Osteocyte (in vitro differentiated cells): Measurements from ENCODE around the gene TNS4. TPM values are rescaled to one million over a fixed set of nuclear protein-coding genes. Genes with fewer than 3 reads are reported as not detected.

Experiments
- DNase-seq: peaks from one replicate; pipeline ENCODE4 v3.0.0; 2021; ENCODE audit warnings: mixed read lengths; ENCODE audit not compliant: unreplicated experiment; ENCODE audit errors: extremely low spot score
- H3K27ac Mint-ChIP-seq: one replicate; pipeline ENCODE4 v1.8.0; 2021; ENCODE audit warnings: mild to moderate bottlenecking, mixed read lengths; ENCODE audit not compliant: unreplicated experiment
- H3K27me3 Mint-ChIP-seq: one replicate; pipeline ENCODE4 v1.8.0; 2021; ENCODE audit warnings: mixed read lengths; ENCODE audit not compliant: unreplicated experiment
- H3K36me3 Mint-ChIP-seq: one replicate; pipeline ENCODE4 v1.8.0; 2021; ENCODE audit warnings: mixed read lengths; ENCODE audit not compliant: unreplicated experiment
- H3K4me1 Mint-ChIP-seq: one replicate; pipeline ENCODE4 v1.8.0; 2021; ENCODE audit warnings: mixed read lengths; ENCODE audit not compliant: unreplicated experiment
- H3K4me3 Mint-ChIP-seq: one replicate; pipeline ENCODE4 v1.8.0; 2021; ENCODE audit warnings: mild to moderate bottlenecking, moderate library complexity, mixed read lengths; ENCODE audit not compliant: unreplicated experiment
- H3K9me3 Mint-ChIP-seq: one replicate; pipeline ENCODE4 v1.8.0; 2021; ENCODE audit warnings: mixed read lengths; ENCODE audit not compliant: unreplicated experiment
- CTCF ChIP-seq: fragments of 200-600 bp; sonication (generic); IDR thresholded peaks from 2 replicates; pipeline ENCODE4 v1.5.0; 2021; ENCODE audit warnings: antibody characterized with exemption, mild to moderate bottlenecking, moderate library complexity
- total RNA-seq: library from RNA; stranded (reverse); gene quantifications from 2 replicates; pipeline ENCODE4 v1.2.1, GENCODE V29; 2021

The TNS4 gene
- total RNA-seq, 1 donor from 2014 or later: 0.73 TPM

- TF ChIP-seq CTCF: no peak
- DNase-seq: no peak
- Mint-ChIP-seq H3K27me3 (no peaks in the 10 kb centered on the region), H3K9me3 (no peaks in the 10 kb centered on the region), H3K27ac (no peak overlapping the region), H3K36me3 (no peaks in the 10 kb centered on the region), H3K4me3 (no peak overlapping the region), H3K4me1 (peaks cover 79% of the 10 kb centered on the region)
These were observed 13.6 kb upstream of the TNS4 start for GRCh38 chr17:40515011-40515410.

- no peaks in the 10 kb centered on the region for H3K27me3 Mint-ChIP-seq
- TF ChIP-seq CTCF: no peak
- DNase-seq: no peak
- H3K36me3 Mint-ChIP-seq: no peaks in the 10 kb centered on the region
- H3K4me3 Mint-ChIP-seq: no peak overlapping the region
- H3K27ac Mint-ChIP-seq: no peak overlapping the region
- no peaks in the 10 kb centered on the region for H3K9me3 Mint-ChIP-seq
- H3K4me1 Mint-ChIP-seq: peaks cover 83% of the 10 kb centered on the region
These were observed 12.8 kb upstream of the TNS4 start for GRCh38 chr17:40514013-40514875.

- Mint-ChIP-seq H3K4me3 (no peak overlapping the region), H3K27me3 (no peaks in the 10 kb centered on the region), H3K4me1 (peaks cover 64% of the 10 kb centered on the region), H3K27ac (peak overlapping the region; percentile 89), H3K36me3 (no peaks in the 10 kb centered on the region), H3K9me3 (no peaks in the 10 kb centered on the region)
- no peak for DNase-seq
- TF ChIP-seq CTCF: no peak
These were observed 10.3 kb upstream of the TNS4 start for GRCh38 chr17:40511667-40512220.

GRCh38 chr17:40511136-40511535 lies 9.7 kb upstream of the TNS4 start:
- DNase-seq: no peak
- Mint-ChIP-seq H3K4me1 (peaks cover 64% of the 10 kb centered on the region), H3K27ac (peak overlapping the region; percentile 89), H3K27me3 (no peaks in the 10 kb centered on the region), H3K4me3 (no peak overlapping the region), H3K9me3 (no peaks in the 10 kb centered on the region), H3K36me3 (no peaks in the 10 kb centered on the region)
- TF ChIP-seq CTCF: no peak

- no peaks in the 10 kb centered on the region for H3K9me3 Mint-ChIP-seq
- H3K4me1 Mint-ChIP-seq: peaks cover 61% of the 10 kb centered on the region
- H3K4me3 Mint-ChIP-seq: no peak overlapping the region
- TF ChIP-seq CTCF: no peak
- no peaks in the 10 kb centered on the region for H3K27me3 Mint-ChIP-seq
- H3K27ac Mint-ChIP-seq: peak overlapping the region; percentile 60
- DNase-seq: no peak
- no peaks in the 10 kb centered on the region for H3K36me3 Mint-ChIP-seq
These were observed 8.9 kb upstream of the TNS4 start for GRCh38 chr17:40510328-40510648.
